GM04504 (cell line): ENCODE measurements around the gene HLA-DPA1.

Experiments
- DNase-seq: peaks from one replicate; pipeline ENCODE4 v3.0.0-alpha.2; 2012; ENCODE audit warnings: low read depth

Gene HLA-DPA1

GRCh38 chr6:33017018-33017417, 56.4 kb downstream of the HLA-DPA1 start:
- no peak for DNase-seq

GRCh38 chr6:33015798-33016197, 57.7 kb downstream of the HLA-DPA1 start:
- no peak for DNase-seq

DNA sequence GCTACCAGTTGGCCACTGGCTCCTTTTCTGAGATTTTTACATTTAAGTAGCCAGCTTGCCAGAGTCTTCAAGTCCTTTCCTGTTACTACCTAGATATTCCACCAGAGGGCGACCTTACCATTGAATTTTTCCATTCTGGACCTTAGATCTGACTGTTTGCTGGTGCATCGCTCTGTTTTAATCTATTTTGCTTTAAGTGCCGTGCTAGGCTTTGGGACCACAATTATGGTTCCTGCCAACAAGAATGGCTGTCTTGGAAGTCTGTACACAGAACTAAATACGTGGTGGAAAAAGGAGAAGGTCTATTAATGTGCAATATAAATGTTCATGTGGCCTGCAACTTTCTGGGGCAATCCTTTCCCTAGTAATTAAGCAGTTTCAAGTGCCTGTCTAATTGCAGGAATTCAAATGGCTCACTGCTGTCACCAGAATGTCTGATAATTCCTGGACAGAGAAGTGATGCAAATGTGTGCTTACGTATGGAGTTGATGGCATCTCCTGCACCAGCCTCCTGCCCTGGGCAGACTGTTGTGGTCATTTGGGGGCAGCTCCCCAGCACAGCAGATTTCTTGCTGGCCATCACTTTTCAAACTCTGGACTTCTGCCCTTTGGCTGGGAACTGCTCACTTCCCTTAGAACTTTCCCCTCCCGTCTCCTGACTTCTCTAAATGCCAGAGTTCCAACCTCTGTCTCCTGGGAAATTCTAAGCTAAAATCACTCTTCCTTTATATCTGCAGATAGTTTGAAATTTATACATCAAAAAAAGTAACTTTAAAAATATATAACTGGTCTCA, 58.4 kb downstream of the HLA-DPA1 start:
- DNase-seq, result peak; percentile 57
